ENCODE measurements around the gene AOC2. TPM values are rescaled to one million over a fixed set of nuclear protein-coding genes. Genes with fewer than 3 reads are reported as not detected.

The AOC2 gene
- total and polyA plus RNA-seq, 4 donors = 0.17 to 2.4 (median 0.41) TPM

- peaks cover 7 to 23% (median 16%) of the 10 kb centered on the region in 4 donors for H3K36me3 ChIP-seq (ENCODE audit: control insufficient read depth in 4 of 4, insufficient read depth in 3 of 4, low read depth in 1 of 4, low read length in 3 of 4)
- WGBS = 8% methylated on average over 18 of the region's 18 CpGs
- H3K9ac ChIP-seq (ENCODE audit: low read depth in 1 of 2, low read length in 2 of 2) = peak overlapping the region; percentile 94 to 98
- H3K27ac ChIP-seq (ENCODE audit: low read depth in 1 of 2, low read length in 2 of 2) = peak overlapping the region; percentile 87 to 95
- peaks cover 2 to 32% (median 24%) of the 10 kb centered on the region in 4 donors for H3K4me1 ChIP-seq (ENCODE audit: control insufficient read depth in 4 of 4, insufficient read depth in 4 of 4, low read length in 3 of 4)
- peak overlapping the region; percentile 76 to 98 (median 94) for H3K4me3 ChIP-seq (ENCODE audit: low read depth in 1 of 3, low read length in 3 of 3)
- TF ChIP-seq NR2F2 (IDR thresholded peaks at IDR 0.05) (no peak), GABPA (IDR thresholded peaks at IDR 0.05 in 1 of 2, conservative IDR thresholded peaks at IDR 0.05 in 1 of 2) (no peak), EGR1 (IDR thresholded peaks at IDR 0.05; ENCODE audit: low read depth in 2 of 2) (no peak), REST (IDR thresholded peaks at IDR 0.05) (no peak), YY1 (IDR thresholded peaks at IDR 0.05) (no peak), HNF4G (IDR thresholded peaks at IDR 0.05) (no peak), CTCF (IDR thresholded peaks at IDR 0.05; ENCODE audit: low read depth, low read length, missing input control) (no peak), MAX (IDR thresholded peaks at IDR 0.05) (no peak), ZBTB33 (IDR thresholded peaks at IDR 0.05) (no peak), FOXA2 (IDR thresholded peaks at IDR 0.05) (no peak), ATF3 (IDR thresholded peaks at IDR 0.05) (no peak), FOXA1 (IDR thresholded peaks at IDR 0.05) (no peak)
- H3K27me3 ChIP-seq (ENCODE audit: control insufficient read depth in 4 of 4, insufficient read depth in 4 of 4, low read length in 3 of 4) = no peaks in the 10 kb centered on the region
- no peaks in the 10 kb centered on the region for H3K9me3 ChIP-seq (ENCODE audit: control insufficient read depth in 4 of 4, low read length in 3 of 4)
- no peak for DNase-seq (ENCODE audit: low spot score)
Measured at GRCh38 chr17:42833767-42834422, 10.5 kb upstream of the AOC2 start.

GRCh38 chr17:42835732-42836131, 8.6 kb upstream of the AOC2 start:
- H3K4me3 ChIP-seq (ENCODE audit: low read depth in 1 of 3, low read length in 3 of 3) = no peak overlapping the region
- H3K9me3 ChIP-seq (ENCODE audit: control insufficient read depth in 4 of 4, low read length in 3 of 4) = no peaks in the 10 kb centered on the region
- no peak overlapping the region for H3K27ac ChIP-seq (ENCODE audit: low read depth in 1 of 2, low read length in 2 of 2)
- H3K27me3 ChIP-seq (ENCODE audit: control insufficient read depth in 4 of 4, insufficient read depth in 4 of 4, low read length in 3 of 4) = no peaks in the 10 kb centered on the region
- no peak for DNase-seq (ENCODE audit: low spot score)
- WGBS = 95% methylated on average over 6 of the region's 6 CpGs
- peaks cover 13 to 34% (median 27%) of the 10 kb centered on the region in 4 donors for H3K36me3 ChIP-seq (ENCODE audit: control insufficient read depth in 4 of 4, insufficient read depth in 3 of 4, low read depth in 1 of 4, low read length in 3 of 4)
- peaks cover 2 to 32% (median 24%) of the 10 kb centered on the region in 4 donors for H3K4me1 ChIP-seq (ENCODE audit: control insufficient read depth in 4 of 4, insufficient read depth in 4 of 4, low read length in 3 of 4)
- H3K9ac ChIP-seq (ENCODE audit: low read depth in 1 of 2, low read length in 2 of 2) = no peak overlapping the region
- TF ChIP-seq ATF3 (IDR thresholded peaks at IDR 0.05) (no peak), GABPA (IDR thresholded peaks at IDR 0.05 in 1 of 2, conservative IDR thresholded peaks at IDR 0.05 in 1 of 2) (no peak), TAF1 (conservative IDR thresholded peaks at IDR 0.05) (no peak), JUND (IDR thresholded peaks at IDR 0.05) (no peak), FOXA1 (IDR thresholded peaks at IDR 0.05) (no peak), MAX (IDR thresholded peaks at IDR 0.05) (no peak), EGR1 (IDR thresholded peaks at IDR 0.05; ENCODE audit: low read depth in 2 of 2) (no peak), RXRA (IDR thresholded peaks at IDR 0.05) (no peak), REST (IDR thresholded peaks at IDR 0.05) (no peak), HNF4G (IDR thresholded peaks at IDR 0.05) (no peak), YY1 (IDR thresholded peaks at IDR 0.05) (no peak), ZBTB33 (IDR thresholded peaks at IDR 0.05) (no peak)

All from liver (tissue), 9 donors.